DMS153 treated with DMSO at 0.1 percent for 48 hours (cell line): ENCODE measurements around the gene XPO5.
"Not testable (repeated sequence)": the region's sequence is repeated elsewhere in the genome, so short reads cannot be mapped to it uniquely, and the experiment has no call there.

Experiments used
- DNase-seq: peaks from one replicate; lab custom pipeline; 2025; ENCODE audit not compliant: unreplicated experiment; lab: John Stamatoyannopoulos, UW

Gene XPO5

DNA sequence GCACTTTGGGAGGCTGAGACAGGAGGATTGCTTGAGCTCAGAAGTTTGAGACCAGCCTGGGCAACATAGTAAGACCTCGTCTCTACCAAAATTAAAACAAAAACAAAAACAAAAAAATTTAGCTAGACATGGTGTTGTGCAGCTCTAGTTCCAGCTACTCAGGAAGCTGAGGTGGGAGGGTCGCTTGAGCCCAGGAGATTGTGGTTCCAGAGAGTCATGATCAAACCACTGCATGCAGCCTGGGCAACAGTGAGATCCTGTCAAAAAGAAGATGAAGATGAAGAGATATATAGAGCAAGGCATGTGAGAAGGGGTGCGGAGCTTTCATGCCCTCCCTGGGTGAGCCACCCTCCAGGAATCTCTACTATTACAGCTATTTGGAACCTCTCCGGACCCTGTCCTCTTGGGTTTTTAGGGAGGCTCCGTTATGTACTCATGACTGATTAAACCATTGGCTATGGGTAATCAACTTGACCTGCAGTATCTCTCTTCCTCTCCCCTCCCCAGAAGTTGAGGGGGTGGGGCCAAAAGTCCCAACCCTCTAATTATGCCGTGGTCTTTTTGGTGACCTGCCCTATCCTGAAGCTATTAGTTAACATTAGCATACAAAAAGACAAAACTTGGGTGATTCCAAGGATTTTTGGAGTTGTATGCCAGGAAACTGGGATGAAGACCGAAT, 9.2 kb upstream of the XPO5 start:
- DNase-seq = no peak

DNA sequence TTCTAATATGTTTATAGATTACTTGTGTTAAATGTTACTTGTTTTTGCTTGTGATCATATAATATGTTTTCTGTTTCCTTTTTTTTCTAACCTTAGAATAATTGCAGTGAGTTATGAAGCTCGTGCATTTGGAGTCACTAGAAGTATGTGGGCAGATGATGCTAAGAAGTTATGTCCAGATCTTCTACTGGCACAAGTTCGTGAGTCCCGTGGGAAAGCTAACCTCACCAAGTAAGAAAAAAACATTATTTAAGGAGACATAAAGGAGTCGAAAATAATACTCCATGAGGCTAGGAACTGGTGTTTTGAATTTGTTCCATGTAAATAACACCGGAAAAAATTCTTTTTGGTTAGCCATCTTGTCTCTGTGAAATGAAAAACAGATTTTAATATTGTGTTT, 7.1 kb upstream of the XPO5 start:
- DNase-seq = no peak

DNA sequence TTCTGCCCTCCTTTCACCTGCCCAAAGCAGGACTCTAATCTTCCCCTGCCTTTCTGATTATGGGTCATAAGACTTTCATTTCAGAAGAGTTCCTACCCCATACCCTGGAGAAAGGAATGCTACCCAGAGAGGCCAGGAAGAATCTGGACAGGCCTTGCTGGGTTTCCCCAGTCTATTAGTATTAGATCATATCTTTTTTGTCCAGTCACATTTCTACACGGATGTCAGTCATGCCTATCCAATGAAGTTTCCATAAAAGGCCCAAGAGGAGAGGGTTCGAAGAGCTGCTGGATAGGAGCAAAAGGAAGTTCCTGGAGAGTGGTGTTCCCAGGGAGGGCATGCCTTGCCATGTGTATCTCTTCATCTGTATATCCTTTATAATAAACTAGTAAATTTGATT, 3.3 kb upstream of the XPO5 start:
- no peak for DNase-seq

DNA sequence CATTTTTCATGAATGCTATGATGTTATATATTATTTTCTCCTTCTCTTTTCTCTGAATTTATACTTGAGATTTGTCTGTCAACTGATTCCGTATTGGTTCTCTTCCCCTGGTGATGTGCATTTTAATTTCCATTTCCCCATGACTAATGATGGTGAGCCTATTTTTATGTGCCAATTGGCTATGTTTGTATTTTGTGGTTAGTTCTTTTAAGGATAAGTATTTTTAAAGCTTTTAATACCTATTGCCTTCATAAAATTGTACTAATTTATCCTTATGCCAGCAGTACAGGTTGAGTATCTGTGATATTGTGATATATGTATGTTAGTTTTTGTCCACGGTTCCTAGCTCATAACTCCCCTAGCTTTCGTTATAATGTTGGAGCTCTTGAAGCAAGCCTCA, 2.9 kb upstream of the XPO5 start:
- no peak for DNase-seq

DNA sequence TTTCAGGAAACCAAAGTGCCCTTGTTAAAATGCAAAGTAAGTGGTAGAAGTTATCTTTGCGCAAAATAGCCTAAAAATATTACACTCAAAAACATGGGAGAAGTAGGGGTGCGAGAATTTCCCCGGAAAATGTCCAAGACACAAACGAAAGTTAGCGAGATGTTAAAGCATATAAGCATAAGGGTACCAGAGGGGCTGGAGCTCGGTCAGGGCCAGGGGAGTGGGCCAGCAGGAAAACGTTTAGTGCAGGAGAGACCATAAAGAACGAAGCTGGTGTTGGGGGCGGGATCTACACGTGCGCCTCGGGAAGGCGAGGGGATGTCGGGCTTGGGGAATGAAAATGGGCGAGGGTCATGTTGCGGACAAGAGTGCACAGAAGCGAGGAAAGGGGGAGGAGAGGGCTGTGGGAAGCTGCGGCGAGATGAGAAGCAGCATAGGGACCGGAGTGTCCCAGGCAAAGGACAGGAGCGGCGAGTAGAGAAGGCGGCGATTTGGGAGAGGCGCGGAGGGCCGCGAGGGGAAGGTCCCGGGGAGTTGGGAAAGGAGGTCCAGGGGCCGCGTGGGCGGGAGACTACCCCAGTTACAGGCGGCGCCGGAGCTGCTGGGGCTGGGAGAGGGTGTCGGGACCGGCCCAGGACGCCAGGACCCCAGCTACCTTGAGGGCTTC, 600 bp downstream of the XPO5 start:
- DNase-seq = no peak

DNA sequence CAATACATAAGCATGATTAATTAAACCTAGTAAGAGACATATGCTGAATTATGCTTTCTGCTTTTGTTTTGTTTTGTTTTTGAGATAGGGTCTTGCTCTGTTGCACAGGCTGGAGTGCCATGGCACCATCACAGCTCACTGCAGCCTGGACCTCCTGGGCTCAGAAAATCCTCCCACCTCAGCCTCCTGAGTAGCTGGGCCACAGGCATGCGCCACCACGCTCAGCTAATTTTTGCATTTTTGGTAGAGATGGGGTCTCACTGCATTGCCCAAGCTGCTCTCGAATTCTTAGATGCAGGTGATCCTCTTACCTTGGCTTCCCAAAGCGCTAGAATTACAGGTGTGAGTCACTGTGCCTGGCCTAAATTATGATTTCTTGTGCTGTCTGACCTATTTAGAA, 3.8 kb downstream of the XPO5 start:
- DNase-seq = no peak

DNA sequence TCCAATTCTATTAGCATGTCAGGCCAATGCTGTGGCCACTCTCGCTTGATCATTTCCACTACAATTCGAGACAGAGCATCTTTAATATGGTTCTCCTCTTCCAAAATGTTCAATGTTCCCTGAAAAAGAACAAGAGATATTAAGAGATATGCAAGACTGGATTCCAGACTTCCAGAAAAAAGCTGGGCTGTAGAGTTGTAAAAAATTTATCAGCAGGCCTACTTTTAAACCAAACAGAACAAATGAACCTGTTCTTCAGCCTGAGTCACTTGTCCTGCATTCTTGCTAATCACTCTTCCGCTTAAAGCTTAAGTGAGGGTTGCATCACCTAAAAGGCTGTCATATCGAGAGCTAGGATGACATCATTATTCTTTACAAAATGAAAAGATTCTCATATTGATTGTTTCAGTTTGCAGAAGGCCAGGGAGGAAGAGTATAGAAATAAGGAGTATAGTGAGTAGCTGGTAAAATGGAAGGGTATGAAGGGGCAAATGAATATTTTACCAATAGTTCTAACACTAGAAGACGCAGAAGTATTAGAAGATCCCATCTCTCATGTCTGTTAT, 4.9 kb downstream of the XPO5 start:
- DNase-seq = no peak

DNA sequence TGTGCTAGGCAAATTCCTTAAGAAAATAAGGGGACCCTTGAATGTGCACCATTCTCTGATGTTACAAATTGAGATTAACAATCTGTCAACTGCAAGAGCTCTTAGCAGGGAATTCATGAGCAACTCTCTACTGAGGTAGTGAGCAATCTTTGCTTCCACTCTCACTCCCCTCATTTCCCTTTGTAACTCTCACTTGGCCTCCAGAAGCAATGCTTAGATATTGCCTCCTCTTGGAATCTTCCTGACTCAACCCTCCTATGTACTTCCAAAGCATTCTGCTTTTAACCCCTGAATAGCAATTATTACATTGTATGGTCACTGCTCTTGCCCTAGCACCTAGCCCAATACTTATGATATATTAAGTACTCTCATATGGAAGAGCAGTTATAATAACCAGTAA, 16.5 kb downstream of the XPO5 start:
- no peak for DNase-seq

DNA sequence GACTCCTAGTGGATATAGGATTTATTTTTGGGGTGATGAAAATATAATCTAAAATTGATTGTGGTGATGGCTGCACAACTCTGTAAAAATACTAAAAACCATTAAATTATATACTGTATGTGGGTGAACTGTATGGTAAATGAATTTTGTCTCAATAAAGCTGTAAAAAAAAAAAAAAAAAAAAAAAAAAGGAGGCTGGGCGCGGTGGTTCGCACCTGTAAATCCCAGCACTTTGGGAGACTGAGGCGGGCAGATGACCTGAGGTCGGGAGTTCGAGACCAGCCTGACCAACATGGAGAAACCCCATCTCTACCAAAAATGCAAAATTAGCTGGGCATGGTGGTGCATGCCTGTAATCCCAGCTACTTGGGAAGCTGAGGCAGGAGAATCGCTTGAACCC, 18.2 kb downstream of the XPO5 start:
- not testable (repeated sequence) for DNase-seq

DNA sequence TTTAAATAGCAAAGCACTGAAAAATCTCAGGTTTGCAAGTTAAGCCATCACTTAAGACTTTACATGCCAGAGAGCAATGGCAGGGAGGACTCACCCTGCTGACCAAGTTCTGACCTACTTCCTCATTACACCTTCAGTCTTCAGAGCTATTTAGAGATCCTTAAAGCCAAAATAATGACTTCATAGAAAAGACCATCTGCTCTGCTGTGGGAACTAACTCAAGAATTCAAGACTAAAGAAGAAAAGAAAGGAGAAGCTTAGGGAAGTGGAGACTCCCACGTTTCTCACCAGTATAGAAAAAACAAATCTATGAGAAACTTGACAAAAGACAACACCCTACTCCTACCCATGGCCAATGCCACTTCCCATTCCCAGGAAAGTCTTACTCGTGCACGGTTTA, 28.6 kb downstream of the XPO5 start:
- no peak for DNase-seq

DNA sequence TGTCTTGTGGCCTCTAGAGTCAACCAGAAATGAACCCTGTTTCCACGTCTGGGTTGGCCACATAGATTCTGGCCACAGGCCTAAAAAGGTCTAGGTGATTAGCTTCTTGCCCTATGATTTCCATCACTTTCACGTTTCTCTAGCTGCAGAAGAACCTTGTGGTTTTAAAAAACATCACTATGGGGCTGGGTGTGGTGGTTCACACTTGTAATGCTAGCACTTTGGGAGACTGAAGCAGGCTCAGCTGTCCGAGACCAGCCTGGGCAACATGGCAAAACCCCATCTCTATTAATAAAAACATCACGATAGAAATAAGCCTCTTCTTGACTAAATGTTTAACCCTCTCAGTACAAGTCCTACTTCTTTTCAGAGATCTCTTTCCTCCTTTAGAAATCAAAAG, 31.4 kb downstream of the XPO5 start:
- DNase-seq = no peak

DNA sequence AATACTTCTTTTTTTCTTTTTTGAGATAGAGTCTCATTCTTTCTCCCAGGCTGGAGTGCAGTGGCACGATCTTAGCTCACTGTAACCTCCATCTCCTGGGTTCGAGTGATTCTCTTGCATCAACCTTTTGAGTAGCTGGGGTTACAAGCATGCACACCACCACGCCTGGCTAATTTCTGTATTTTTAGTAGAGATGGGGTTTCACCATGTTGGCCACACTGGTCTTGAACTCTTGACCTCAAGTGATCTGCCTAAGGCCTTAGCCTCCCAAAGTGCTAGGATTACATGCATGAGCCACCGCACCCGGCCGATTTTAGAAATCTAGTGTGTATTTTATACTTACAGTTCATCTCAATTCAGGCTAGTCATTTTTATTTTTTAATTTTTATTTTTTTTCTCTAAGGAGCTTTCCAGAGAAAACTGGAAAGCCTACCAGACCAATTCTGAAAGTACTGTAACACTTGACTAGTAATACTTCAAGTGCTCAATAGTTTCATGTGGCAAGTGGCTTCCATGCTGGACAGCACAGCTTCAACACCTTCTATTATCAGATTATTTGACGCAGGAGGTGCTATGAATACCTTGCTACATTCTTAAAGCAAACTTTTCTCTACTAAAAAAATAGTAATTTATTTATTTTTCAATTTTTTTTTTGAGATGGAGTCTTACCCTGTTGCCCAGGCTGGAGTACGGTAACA, 33.9 kb downstream of the XPO5 start:
- DNase-seq = no peak

DNA sequence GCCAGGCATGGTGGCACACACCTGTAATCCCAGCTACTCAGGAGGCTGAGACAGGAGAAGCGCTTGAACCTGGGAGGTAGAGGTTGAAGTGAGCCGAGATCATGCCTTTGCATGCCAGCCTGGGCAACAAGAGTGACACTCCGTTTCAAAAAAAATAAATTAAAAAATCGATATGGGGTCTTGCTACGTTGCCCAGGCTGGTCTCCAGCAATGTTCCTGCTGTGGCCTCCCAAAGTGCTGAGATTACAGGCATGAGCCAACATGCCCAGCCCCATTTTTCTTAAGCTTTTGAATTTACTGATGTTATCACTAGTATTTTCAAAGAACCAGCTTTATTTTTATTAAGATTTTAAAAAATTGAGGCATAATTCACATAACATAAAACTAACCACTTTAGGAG, 35.3 kb downstream of the XPO5 start:
- DNase-seq = no peak

DNA sequence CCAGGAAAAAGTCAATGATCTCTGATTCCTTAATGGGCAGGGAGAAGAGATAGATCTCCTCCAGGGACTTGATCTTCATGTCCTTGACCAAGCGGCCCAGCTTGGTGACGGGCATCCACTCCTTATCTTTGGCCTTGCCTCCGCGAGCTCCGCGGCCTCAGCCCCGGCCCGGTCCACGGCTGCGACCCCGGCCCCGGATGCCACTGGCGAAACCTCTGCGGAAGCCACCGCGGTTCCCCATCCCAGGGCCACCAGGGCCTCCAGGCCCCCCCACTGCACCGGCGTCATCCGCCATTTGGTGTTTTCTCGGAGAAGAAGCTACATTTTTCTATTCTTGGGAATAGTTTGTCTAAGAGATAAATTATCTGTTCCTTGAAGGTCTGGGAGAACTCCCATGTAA, 36.4 kb downstream of the XPO5 start:
- DNase-seq = not testable (repeated sequence)

DNA sequence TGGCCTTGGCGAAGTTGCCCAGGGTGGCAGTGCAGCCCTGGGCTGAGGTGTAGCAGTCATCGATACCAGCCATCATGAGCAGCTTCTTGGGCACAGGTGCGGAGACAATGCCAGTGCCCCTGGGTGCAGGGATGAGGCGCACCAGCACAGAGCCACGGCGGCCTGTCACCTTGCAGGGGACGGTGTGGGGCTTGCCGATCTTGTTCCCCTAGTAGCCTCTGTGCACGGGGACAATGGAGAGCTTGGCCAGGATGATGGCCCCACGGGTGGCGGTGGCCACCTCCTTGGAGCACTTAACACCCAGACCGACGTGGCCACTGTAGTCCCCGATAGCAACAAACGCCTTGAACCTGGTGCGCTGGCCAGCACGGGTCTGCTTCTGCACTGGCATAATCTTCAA, 36.9 kb downstream of the XPO5 start:
- DNase-seq = not testable (repeated sequence)

DNA sequence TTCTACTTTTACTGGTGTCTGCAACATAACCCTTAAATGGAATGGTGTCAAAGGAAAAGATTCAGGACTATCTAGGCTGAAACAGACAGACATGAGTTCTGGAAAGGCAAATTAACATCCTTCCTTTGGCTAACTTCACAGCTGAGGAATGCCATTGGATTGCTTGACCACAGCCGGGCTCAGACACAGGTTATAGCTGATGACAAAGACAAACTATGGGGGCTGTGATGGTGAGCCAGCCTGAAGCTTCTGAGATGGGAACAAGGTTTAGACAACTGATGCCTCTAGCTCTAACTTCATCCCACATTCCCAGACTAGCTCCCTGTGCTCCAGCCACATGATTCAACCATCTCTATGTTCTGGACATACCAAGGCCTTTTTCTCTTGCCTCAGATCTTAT, 43.6 kb downstream of the XPO5 start:
- DNase-seq = no peak

DNA sequence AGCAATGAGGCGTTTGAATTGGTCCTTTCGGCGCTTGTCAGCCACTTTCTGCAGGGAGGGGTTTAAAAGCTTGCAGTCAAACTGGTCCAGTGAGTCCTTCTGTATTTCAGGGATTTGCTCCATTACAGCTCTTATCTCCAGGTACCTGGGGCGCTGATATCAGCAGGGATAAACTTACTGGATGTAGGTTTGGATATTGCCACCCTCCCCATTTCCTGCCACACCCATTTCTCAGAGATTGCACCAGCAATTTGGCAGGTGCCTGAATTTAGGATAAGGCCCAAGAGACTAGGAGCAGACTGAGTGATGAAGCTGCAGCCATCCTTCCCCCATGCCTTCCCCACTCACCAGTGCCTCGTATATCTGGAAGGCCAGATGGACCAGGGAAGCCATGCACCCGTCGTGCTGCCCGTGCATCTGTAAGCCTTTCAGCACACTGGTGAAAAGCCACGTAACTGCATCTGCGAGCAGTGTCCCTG, 51.3 kb downstream of the XPO5 start:
- DNase-seq = no peak

DNA sequence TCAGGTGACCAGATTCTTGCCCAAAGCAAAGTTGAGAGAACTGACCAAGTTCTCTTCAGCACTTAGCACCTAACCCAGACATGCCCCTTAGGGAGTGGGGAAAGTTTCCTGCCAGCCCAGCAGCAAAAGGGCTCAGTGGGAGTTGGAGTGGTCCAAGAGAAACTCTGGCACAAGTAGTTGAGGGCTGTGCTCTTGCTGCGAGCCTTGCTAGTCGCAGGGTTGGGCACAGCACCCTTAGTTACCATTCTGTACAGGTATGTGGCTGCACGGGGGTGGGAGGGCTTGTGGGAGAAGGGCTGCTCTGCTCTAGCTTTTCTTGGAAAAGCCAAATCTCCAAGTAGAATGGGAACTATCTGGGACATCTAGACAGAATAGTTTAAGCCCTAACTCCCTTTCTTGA, 52.6 kb downstream of the XPO5 start:
- no peak for DNase-seq

DNA sequence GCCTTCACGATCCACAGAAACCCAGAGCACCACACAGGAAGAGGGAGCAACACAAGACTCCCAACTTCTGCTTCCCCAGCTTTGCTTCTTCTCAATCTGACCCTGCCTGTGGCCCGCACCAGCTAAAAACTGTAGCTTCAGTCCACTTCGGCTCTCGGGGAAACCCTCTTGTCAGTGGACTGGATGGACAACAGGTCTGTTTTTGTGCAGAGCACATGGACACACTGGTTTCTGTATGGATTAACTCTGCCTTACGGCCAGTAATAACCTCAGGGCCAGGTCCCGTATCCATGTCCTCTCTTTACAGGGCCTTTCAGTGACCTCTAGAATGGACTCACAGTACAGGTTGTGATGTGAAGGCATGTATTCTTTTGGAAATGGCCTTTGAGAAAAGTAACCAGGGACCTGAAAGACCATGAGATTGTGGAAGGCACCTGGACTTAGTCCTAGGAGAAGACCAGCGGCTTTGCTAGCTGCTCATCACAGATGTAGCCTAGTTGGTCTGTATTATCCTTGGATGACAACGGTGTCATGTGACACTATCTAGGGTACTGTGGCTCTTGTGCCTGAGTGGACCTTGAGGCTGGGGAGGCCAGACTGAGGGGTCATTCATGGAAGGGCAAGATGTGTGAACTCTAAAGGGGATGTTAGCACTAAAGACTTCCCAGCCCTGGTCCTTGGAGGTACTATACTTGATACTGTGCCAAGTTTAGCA, 53.1 kb downstream of the XPO5 start:
- no peak for DNase-seq

DNA sequence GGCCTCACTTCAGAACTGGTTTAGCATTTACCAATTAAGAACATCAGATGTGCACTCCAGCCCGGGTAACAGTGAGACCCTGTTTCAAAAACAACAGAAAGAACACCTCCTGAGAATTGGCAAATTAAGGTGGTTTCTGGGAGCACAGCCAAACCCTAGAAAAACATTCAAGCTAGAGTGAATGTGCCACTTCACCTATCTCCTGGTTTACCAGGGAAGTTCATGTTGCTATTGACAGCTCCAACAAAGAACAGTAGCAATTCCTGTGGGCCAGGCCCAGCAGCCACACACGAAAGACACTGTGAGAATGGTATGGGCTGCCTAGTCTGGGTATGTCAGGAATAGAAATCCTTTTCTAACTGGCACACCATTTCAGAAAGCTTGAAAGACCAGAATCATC, 54.0 kb downstream of the XPO5 start:
- no peak for DNase-seq

DNA sequence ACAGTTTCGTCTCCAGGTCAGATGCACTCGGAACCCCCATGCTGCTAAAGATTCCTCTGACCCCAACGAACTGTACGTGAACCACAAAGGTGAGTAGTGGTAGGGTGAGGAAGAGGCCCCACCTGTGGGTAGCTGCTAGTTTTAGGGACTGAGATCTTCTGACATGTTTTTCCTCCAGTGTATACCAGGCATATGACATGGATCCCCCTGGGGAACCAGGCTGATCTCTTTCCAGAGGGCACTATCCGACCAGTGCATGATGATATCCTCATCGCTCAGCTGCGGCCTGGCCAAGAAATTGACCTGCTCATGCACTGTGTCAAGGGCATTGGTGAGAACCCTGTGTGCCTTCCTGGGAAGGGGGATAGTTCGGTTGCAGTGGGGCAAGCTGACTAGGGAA, 55.7 kb downstream of the XPO5 start:
- no peak for DNase-seq
